DMS79 treated with DMSO at 0.1 percent for 48 hours (cell line): Measurements from ENCODE around the gene NSL1.

Experiments
- DNase-seq: peaks from one replicate; lab custom pipeline; 2025; lab: John Stamatoyannopoulos, UW

The NSL1 gene

GRCh38 chr1:212703991-212704564, 87.5 kb downstream of the NSL1 start:
- DNase-seq = no peak

GRCh38 chr1:212702672-212703071, 88.9 kb downstream of the NSL1 start:
- no peak for DNase-seq

DNA sequence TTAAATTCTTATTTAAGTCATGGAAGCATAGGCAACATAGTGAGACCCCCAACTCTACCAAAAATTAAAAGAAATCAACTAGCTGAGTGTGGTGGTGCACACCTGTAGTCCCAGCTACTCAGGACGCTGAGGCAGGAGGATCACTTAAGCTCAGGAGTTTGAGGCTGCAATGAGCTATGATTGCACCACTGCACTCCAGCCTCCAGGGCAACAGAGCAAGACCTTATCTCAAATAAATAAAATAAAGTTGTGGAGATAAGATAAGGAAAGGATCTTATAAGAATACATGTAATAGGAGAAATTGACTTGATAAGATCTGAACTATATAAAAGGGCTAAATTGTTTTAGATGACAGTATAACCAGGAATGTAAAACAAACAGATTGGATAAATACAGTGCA, 89.7 kb downstream of the NSL1 start:
- no peak for DNase-seq

- DNase-seq = no peak
Measured at GRCh38 chr1:212700892-212701819, 90.4 kb downstream of the NSL1 start.

- no peak for DNase-seq
Measured at GRCh38 chr1:212700223-212700891, 91.2 kb downstream of the NSL1 start.

DNA sequence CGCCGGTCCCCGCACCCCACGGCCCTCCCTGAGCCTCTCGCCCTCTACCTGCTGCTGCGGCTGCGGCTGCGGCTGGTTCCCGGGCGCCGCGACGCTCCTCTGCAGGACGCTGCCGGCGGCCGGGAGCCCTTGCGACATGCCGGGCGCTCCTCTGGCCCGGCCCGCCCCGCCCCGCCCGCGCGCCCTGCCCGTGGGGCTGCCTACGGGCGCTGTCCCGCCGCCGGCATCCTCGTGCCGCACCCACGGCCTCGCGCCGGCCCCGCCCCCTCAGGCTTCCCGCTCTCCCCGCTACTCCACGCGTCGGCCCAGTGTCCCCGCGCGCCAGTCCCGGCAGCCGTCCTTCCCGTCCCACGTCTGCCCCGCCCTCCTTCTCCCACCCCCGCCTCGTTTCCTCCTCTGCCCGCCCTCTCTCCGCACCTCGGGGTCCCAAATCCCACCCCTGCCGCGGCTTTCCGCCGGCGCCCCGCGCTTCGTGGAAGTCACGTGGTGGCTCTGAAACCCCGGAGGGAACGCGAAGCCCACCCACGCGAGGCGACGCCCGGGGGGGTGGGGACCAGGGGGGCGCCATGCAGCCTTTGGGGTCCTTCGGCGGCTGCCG, 91.9 kb downstream of the NSL1 start, which contains the start of gene BATF3:
TSS of gene BATF3 (minus strand) at position 216 of the 598 bp plus-strand sequence. CDS start at position 138, 78 bp downstream.
- no peak for DNase-seq

- peak; percentile 44 for DNase-seq
Measured at GRCh38 chr1:212699104-212699624, 92.4 kb downstream of the NSL1 start.

- no peak for DNase-seq
Measured at GRCh38 chr1:212698467-212699103, 93.0 kb downstream of the NSL1 start.

DNA sequence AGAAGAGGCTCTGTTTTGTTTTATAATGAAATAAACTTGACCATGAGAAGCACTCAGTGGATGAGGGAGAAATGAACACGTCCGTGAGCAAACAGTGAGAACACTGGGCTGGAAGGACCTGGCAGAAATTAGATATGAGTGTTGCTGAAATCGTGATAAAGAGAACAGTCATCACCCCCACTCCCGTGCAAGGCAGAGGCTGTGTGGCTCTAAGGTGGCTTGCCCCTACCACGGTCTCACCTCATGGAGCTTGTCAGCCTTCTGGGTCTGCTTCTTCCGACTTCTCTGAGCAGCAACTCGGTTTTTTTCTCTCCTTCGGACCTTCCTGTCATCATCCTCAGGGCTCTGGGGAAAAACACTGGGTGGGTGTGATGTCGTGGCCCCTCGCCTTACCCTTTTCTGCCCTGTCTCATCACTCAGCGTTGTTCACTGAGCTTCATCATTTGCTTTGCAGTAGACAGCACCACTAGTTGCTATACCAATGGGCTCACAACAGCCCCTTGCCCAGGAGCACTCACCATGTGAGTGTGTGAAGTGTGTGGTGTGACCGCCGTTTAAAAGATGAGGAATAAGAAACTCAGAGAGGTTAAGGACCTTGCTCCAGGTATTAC, 94.8 kb downstream of the NSL1 start:
- DNase-seq = no peak

GRCh38 chr1:212692774-212693644, 98.6 kb downstream of the NSL1 start:
- DNase-seq = no peak

GRCh38 chr1:212691561-212692071, 100.0 kb downstream of the NSL1 start:
- no peak for DNase-seq

GRCh38 chr1:212690816-212691403, 100.7 kb downstream of the NSL1 start:
- no peak for DNase-seq

- DNase-seq = no peak
Measured at GRCh38 chr1:212689758-212690529, 101.6 kb downstream of the NSL1 start.

GRCh38 chr1:212689196-212689725, 102.3 kb downstream of the NSL1 start:
- no peak for DNase-seq

- no peak for DNase-seq
Measured at GRCh38 chr1:212688341-212689047, 103.1 kb downstream of the NSL1 start.

- DNase-seq = no peak
Measured at GRCh38 chr1:212687811-212688210, 103.8 kb downstream of the NSL1 start.

GRCh38 chr1:212686591-212686990, 105.0 kb downstream of the NSL1 start:
- no peak for DNase-seq

DNA sequence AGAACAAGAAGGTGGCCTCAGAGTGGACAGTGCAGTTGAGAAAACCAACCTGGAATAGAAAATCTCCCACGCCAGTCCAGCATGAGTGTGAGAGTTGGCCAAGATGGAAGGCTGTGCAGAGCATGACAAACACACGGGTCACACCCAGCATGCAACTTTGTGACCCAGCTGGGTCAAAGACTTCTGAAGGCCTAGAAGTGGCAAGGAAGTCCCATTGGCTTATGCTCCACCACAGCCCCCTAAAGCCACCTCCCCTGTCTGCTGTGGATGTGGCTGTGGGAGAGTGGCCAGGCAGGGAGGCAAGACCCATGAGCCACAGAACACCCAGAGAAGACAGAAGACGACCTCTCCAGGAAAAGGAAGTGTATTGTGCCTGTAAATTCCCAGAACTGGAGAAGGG, 105.5 kb downstream of the NSL1 start:
- DNase-seq = no peak
